ENCODE data around the gene PLCG1. TPM values are rescaled to one million over a fixed set of nuclear protein-coding genes. Genes with fewer than 3 reads are reported as not detected.

The PLCG1 gene
- total and polyA plus RNA-seq, 4 donors, result 2.0 to 30.4 (median 16.1) TPM

- TF ChIP-seq REST (IDR thresholded peaks at IDR 0.05), result no peak
- no peak for TF ChIP-seq CTCF (IDR thresholded peaks at IDR 0.05; ENCODE audit: low read depth, low read length, missing input control)
- no peak for TF ChIP-seq HNF4G (IDR thresholded peaks at IDR 0.05)
- no peak for TF ChIP-seq GABPA (IDR thresholded peaks at IDR 0.05 in 1 of 2, conservative IDR thresholded peaks at IDR 0.05 in 1 of 2)
- TF ChIP-seq RXRA (IDR thresholded peaks at IDR 0.05), result no peak
- no peak for TF ChIP-seq EGR1 (IDR thresholded peaks at IDR 0.05; ENCODE audit: low read depth in 2 of 2)
- no peak for TF ChIP-seq RAD21 (IDR thresholded peaks at IDR 0.05)
Measured at GRCh38 chr20:41101660-41102059, 35.7 kb upstream of the PLCG1 start (continued).

- no peak for DNase-seq (ENCODE audit: low spot score)
- no peaks in the 10 kb centered on the region for H3K27me3 ChIP-seq (ENCODE audit: control insufficient read depth in 4 of 4, insufficient read depth in 4 of 4, low read length in 3 of 4)
- H3K27ac ChIP-seq (ENCODE audit: low read depth in 1 of 2, low read length in 2 of 2), result no peak overlapping the region
- H3K36me3 ChIP-seq (ENCODE audit: control insufficient read depth in 4 of 4, insufficient read depth in 3 of 4, low read depth in 1 of 4, low read length in 3 of 4), result peaks cover 7 to 35% (median 26%) of the 10 kb centered on the region in 4 donors
- 90% methylated on average over 1 of the region's 1 CpG for WGBS
- no peaks in the 10 kb centered on the region for H3K9me3 ChIP-seq (ENCODE audit: control insufficient read depth in 4 of 4, low read length in 3 of 4)
- H3K4me3 ChIP-seq (ENCODE audit: low read depth in 1 of 3, low read length in 3 of 3), result no peak overlapping the region
- H3K9ac ChIP-seq (ENCODE audit: low read depth in 1 of 2, low read length in 2 of 2), result no peak overlapping the region
- TF ChIP-seq RAD21 (IDR thresholded peaks at IDR 0.05) (no peak), EGR1 (IDR thresholded peaks at IDR 0.05; ENCODE audit: low read depth in 2 of 2) (no peak)
- H3K4me1 ChIP-seq (ENCODE audit: control insufficient read depth in 4 of 4, insufficient read depth in 4 of 4, low read length in 3 of 4), result no peaks in the 10 kb centered on the region
Measured at GRCh38 chr20:41108531-41108930, 28.8 kb upstream of the PLCG1 start.

- H3K9ac ChIP-seq (ENCODE audit: low read depth in 1 of 2, low read length in 2 of 2), result no peak overlapping the region
- no peak for DNase-seq (ENCODE audit: low spot score)
Measured at GRCh38 chr20:41110012-41110411, 27.3 kb upstream of the PLCG1 start.

More at GRCh38 chr20:41110012-41110411, 27.3 kb upstream of the PLCG1 start:
- no peak overlapping the region for H3K4me3 ChIP-seq (ENCODE audit: low read depth in 1 of 3, low read length in 3 of 3)
- no peaks in the 10 kb centered on the region for H3K4me1 ChIP-seq (ENCODE audit: control insufficient read depth in 4 of 4, insufficient read depth in 4 of 4, low read length in 3 of 4)
- H3K27me3 ChIP-seq (ENCODE audit: control insufficient read depth in 4 of 4, insufficient read depth in 4 of 4, low read length in 3 of 4), result no peaks in the 10 kb centered on the region
- no peaks in the 10 kb centered on the region for H3K9me3 ChIP-seq (ENCODE audit: control insufficient read depth in 4 of 4, low read length in 3 of 4)
- no peak overlapping the region for H3K27ac ChIP-seq (ENCODE audit: low read depth in 1 of 2, low read length in 2 of 2)
- 96% methylated on average over 11 of the region's 11 CpGs for WGBS
- TF ChIP-seq CTCF (IDR thresholded peaks at IDR 0.05; ENCODE audit: low read depth, low read length, missing input control) (no peak), JUND (IDR thresholded peaks at IDR 0.05) (no peak), RAD21 (IDR thresholded peaks at IDR 0.05) (no peak), ATF3 (IDR thresholded peaks at IDR 0.05) (no peak), REST (IDR thresholded peaks at IDR 0.05) (no peak), SP1 (IDR thresholded peaks at IDR 0.05) (no peak)
- peaks cover 9 to 37% (median 29%) of the 10 kb centered on the region in 4 donors for H3K36me3 ChIP-seq (ENCODE audit: control insufficient read depth in 4 of 4, insufficient read depth in 3 of 4, low read depth in 1 of 4, low read length in 3 of 4)

All from liver (tissue), 9 donors.